Activated T-helper 17 cell treated with anti-CD3 and anti-CD28 coated beads, Interleukin-2, amount 50 U/mL, for 72 hours (primary cell): ENCODE results near the gene TCF7L1. TPM values are rescaled to one million over a fixed set of nuclear protein-coding genes. Genes with fewer than 3 reads are reported as not detected.
A peak's percentile ranks its signal among the peaks of the same experiment; 100 is the strongest.
"Not testable (repeated sequence)": the region's sequence is repeated elsewhere in the genome, so short reads cannot be mapped to it uniquely, and the experiment has no call there.

Experiments used
- ATAC-seq: fragments of 150-1000 bp; cut with Tn5 transposase; replicated peaks from 2 replicates; pipeline ENCODE4 v1.10.0; 2021; ENCODE audit warnings: mild to moderate bottlenecking, moderate library complexity
- H3K27ac Mint-ChIP-seq: one replicate; pipeline ENCODE4 v1.8.0; 2022; ENCODE audit warnings: mixed read lengths
- H3K27me3 Mint-ChIP-seq: one replicate; pipeline ENCODE4 v1.8.0; 2022; ENCODE audit warnings: mixed read lengths
- H3K36me3 Mint-ChIP-seq: one replicate; pipeline ENCODE4 v1.8.0; 2022; ENCODE audit warnings: low read depth, mild to moderate bottlenecking, mixed read lengths
- H3K4me1 Mint-ChIP-seq: one replicate; pipeline ENCODE4 v1.8.0; 2022; ENCODE audit warnings: mixed read lengths
- H3K4me3 Mint-ChIP-seq: one replicate; pipeline ENCODE4 v1.8.0; 2022; ENCODE audit warnings: mild to moderate bottlenecking, mixed read lengths
- H3K9me3 Mint-ChIP-seq: one replicate; pipeline ENCODE4 v1.8.0; 2022; ENCODE audit warnings: mixed read lengths
- total RNA-seq, 2 donors: library from RNA; stranded (reverse); gene quantifications; one replicate each; pipeline ENCODE4 v1.2.3, GENCODE V29; 2022

TCF7L1 gene
- total RNA-seq, 2 donors from 2014 or later: not detected

DNA sequence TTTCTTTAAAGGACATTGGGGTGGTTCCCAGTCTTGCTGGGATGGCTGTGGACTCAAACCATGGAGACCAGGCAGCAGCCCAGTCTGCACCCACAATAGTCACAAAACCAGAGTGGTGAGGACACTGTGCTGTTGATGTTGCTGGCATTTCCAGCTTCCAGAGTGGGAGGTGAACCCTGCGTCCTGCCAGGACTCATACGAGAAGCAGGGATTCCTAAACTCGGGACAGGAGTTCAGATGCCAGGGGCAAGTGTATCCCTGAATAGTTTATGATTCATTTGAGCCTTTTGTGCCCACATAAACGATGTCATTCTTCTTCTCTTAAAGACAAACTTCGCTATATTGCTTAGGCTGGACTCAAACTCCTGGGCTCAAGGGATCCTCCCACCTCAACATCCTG, 62.8 kb downstream of the TCF7L1 start:
- H3K27ac Mint-ChIP-seq: no peak overlapping the region
- no peak for ATAC-seq
- H3K27me3 Mint-ChIP-seq: peaks cover 11% of the 10 kb centered on the region
- no peak overlapping the region for H3K4me3 Mint-ChIP-seq
- no peaks in the 10 kb centered on the region for H3K9me3 Mint-ChIP-seq
- no peaks in the 10 kb centered on the region for H3K4me1 Mint-ChIP-seq
- H3K36me3 Mint-ChIP-seq: no peaks in the 10 kb centered on the region

DNA sequence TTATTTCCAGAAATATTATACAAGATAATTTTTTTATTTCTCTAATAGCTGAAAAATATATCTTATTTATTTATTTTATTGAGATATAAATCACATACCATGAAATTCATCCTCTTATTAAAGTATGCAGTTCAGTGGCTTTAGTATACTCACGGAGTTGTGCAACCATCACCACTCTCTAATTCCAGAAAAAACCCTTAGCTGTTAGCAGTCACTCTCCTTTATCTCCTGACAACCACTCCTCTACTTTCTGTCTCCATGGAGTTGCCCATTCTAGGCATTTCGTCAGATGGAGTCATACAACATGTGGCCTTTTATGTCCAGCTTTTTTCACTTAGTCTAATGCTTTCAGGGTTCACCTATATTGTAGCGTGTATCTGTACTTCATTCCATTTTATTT, 66.5 kb downstream of the TCF7L1 start:
- Mint-ChIP-seq H3K27me3 (peaks cover 3% of the 10 kb centered on the region), H3K4me1 (no peaks in the 10 kb centered on the region), H3K36me3 (no peaks in the 10 kb centered on the region), H3K9me3 (no peaks in the 10 kb centered on the region), H3K27ac (no peak overlapping the region), H3K4me3 (no peak overlapping the region)
- no peak for ATAC-seq

DNA sequence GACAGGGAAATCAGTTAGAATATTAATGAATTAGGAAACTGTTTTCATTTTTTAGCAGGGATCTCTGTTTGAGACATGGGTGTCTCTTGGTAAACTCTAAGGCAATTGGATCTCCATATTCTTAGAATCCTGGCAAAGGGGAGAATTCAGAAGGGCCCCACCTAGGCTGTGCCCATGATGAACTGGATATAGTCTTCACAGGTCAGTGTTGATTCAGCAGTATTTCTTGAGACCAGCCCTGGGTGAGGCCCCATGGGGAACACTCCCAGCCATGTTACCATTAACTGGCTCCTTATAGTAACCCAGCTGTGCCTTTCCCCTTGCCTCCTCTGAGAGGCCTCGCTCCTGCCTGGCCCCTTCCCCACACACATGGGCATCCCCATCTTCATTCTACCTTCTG, 76.7 kb downstream of the TCF7L1 start:
- Mint-ChIP-seq H3K4me3 (no peak overlapping the region), H3K36me3 (no peaks in the 10 kb centered on the region), H3K9me3 (no peaks in the 10 kb centered on the region), H3K27me3 (peaks cover 28% of the 10 kb centered on the region), H3K4me1 (no peaks in the 10 kb centered on the region), H3K27ac (no peak overlapping the region)
- ATAC-seq: no peak

DNA sequence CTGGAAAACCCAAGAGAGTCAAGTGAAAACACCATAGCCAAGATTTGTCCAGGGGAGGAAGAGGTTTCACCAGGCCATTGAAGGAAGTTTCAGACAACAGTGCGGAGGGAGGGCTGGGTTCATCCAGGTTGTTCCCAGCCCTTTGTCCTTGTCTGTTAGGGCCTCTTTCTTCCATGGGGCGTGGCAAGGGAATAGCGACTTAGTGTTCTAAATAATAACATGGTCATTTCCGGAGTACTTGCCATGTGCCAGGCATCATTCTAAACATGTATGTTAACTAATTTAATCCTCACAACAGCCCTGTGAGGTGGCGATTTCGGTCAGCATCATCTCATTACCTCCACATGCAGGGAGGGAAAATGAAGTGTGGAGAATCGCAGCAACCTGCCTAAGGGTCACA, 77.3 kb downstream of the TCF7L1 start:
- Mint-ChIP-seq H3K4me3 (no peak overlapping the region), H3K36me3 (no peaks in the 10 kb centered on the region), H3K27me3 (peaks cover 28% of the 10 kb centered on the region), H3K4me1 (no peaks in the 10 kb centered on the region), H3K9me3 (no peaks in the 10 kb centered on the region), H3K27ac (no peak overlapping the region)
- ATAC-seq: no peak

DNA sequence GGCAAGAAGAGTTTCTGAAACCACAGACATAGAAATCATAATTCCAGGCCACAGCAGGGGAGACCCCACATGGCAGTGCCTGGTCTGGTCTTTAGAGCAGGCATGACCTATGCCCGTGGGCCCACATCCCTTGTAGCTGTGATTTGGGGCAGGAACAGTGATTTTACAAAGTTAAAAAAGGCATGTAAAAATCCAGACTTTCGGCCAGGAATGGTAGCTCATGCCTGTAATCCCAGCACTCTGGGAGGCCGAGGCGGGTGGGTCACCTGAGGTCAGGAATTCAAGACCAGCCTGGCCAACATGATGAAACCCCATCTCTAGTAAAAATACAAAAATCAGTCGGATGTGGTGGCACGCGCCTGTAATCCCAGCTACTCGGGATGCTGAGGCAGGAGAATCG, 78.4 kb downstream of the TCF7L1 start:
- ATAC-seq, H3K36me3 Mint-ChIP-seq, H3K27ac Mint-ChIP-seq, H3K4me3 Mint-ChIP-seq, H3K9me3 Mint-ChIP-seq, H3K4me1 Mint-ChIP-seq: not testable (repeated sequence)
- H3K27me3 Mint-ChIP-seq: peaks cover 28% of the 10 kb centered on the region

DNA sequence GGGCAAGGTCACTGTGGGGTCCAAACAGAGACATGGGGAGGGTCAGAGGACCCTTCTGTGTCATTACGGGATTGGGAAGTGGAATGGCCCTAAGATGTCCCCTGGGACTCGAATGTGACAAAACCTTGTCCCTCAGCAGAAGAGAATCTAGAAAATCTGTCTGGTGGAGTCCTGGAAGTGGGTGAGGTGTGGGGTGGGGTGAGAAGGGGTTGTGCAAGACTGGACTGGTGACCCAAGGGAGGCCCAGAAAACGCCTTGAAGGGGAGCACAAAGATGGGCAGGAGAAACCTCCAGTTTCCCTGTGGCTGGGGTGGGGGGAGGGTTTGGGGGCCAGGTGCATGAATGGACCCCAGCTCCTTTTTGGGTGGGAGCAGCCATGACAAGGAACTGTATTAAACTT, 79.6 kb downstream of the TCF7L1 start:
- ATAC-seq: no peak
- H3K4me1 Mint-ChIP-seq: no peaks in the 10 kb centered on the region
- peaks cover 33% of the 10 kb centered on the region for H3K27me3 Mint-ChIP-seq
- no peaks in the 10 kb centered on the region for H3K9me3 Mint-ChIP-seq
- no peaks in the 10 kb centered on the region for H3K36me3 Mint-ChIP-seq
- no peak overlapping the region for H3K27ac Mint-ChIP-seq
- no peak overlapping the region for H3K4me3 Mint-ChIP-seq

DNA sequence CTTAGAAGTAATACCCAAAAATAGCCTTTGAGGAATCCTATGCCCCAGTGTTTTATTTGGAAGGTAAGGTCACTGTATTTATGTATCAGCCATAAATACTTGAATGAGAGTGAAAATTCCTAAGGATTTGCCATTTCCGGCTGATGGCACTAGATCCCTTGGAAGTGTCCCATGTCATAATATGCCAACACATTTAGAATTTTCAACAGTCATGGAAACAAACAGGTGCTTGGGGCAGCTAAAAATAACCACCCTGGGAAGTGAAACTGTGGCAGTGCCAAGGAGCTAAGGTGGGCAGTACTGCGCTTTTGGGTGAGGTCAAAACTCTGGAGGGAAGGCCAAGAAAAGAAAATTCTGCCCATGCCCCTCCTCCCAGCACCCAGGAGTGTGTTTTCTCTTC, 80.2 kb downstream of the TCF7L1 start:
- Mint-ChIP-seq H3K4me1 (no peaks in the 10 kb centered on the region), H3K27ac (no peak overlapping the region), H3K9me3 (no peaks in the 10 kb centered on the region), H3K27me3 (peaks cover 33% of the 10 kb centered on the region), H3K4me3 (no peak overlapping the region), H3K36me3 (no peaks in the 10 kb centered on the region)
- no peak for ATAC-seq

DNA sequence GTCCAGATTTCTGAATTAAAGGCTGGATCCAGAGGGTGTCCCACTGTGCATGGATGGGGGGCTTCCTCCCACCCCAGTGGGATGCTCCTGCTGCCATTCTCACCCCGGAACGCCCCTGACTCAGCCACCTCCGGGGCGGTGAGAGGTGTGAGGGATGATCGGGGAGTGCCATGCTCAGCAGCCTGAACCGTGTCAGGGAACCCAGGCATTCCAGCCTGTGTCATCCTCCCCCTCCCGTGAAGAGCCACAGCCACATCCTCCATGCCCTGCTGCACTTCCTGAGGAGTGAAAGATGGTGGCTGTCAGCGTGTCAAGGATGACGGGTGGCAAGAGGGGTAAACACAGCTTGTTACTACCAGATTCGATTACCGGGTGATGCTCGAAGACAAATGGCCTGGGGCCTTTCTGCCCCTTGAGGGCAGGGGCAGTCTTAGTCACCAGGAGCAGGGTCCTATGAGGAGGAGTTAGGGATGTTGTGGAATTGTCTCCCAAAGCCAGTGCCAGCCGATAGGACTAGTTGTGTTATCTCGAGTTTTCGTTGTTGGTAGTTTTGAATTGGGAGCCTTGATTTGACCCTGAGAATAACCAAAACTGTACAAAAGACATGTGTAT, 80.8 kb downstream of the TCF7L1 start:
- no peaks in the 10 kb centered on the region for H3K4me1 Mint-ChIP-seq
- H3K9me3 Mint-ChIP-seq: no peaks in the 10 kb centered on the region
- H3K27me3 Mint-ChIP-seq: peaks cover 33% of the 10 kb centered on the region
- no peaks in the 10 kb centered on the region for H3K36me3 Mint-ChIP-seq
- no peak for ATAC-seq
- no peak overlapping the region for H3K27ac Mint-ChIP-seq
- no peak overlapping the region for H3K4me3 Mint-ChIP-seq

DNA sequence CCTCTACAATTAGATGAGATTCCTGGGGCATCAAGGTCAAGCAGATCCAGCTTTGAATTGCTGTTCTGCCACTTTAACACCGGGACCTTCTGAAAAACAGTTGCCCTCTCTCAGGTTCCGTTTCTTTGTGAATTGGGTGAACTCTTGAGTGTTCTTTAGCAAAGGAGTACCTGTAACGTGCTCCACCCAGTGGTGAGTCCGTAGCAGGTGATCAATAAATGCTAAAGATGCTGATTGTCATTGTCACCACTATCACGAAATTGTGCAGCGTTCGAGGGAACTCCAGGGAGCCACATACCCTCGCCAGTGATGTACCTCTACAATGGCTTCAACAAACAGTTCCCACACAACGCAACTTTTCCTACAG, 81.9 kb downstream of the TCF7L1 start:
- Mint-ChIP-seq H3K27ac (no peak overlapping the region), H3K27me3 (peaks cover 37% of the 10 kb centered on the region), H3K9me3 (no peaks in the 10 kb centered on the region), H3K4me3 (no peak overlapping the region), H3K4me1 (no peaks in the 10 kb centered on the region), H3K36me3 (no peaks in the 10 kb centered on the region)
- ATAC-seq: no peak

DNA sequence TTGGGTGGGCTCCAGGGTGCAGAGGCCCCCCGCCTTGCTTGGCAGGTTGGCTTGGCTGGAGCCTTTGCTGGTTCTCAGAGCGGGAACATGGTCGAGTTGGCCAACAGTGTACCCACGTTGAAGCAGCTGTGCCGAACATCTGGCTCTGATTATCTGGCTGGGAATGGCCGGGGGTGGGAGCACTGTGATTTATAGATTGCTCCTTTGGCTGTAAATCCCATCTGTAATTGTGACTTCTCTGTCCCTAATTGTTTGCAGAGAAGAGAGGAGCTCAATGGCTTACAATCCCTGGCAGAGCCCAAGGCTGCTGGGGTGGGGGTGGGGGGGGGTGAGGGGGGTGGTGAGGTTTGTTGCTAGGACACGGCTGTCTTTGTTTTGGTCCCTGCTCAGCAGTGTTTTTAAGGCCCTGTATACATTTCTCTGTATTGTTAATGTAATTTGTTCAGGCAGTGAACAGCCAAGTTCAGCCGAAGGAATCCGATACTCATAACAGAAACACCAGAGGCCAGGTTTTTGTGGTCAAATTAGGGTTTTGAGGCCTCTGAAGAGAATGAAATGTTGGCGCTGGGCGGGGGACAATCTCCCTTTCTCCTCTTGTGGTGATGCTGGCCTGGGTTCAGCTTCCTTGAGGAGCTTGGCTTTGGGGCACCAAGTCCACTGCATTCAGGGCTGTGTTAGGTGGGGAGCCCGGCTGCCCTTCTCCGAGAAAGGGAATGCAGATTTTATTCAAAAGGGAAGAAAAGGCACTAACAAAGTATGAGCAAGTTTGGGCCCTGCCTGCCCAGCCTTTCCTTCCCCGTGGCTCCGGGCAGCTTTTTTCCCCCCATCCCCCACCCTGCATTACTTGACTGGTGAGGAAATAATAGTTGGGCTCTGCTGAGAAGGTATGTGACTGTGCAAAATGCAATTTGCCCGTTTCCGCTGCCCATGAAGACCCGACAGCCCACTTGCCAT, 82.5 kb downstream of the TCF7L1 start:
- Mint-ChIP-seq H3K27ac (no peak overlapping the region), H3K27me3 (peaks cover 34% of the 10 kb centered on the region), H3K4me3 (no peak overlapping the region), H3K36me3 (no peaks in the 10 kb centered on the region), H3K4me1 (no peaks in the 10 kb centered on the region), H3K9me3 (no peaks in the 10 kb centered on the region)
- no peak for ATAC-seq

DNA sequence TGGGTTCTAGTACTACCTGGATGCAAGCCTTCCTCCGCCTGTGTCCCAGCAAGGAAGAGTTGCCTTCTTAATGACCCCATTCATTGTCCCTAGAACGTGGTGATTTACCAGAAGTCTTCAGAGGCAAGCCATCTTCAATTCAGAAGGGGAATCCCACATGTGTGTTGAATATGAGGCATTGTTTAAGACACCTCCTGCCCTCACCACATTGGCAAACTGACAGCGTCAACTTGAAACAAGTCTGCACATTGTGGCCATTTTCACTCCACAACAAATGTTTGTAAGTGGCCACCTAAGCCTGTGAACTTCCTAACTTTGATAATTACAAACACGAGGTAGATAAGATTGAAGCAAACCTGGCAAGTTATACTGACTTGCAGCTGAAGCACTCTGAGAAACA, 83.7 kb downstream of the TCF7L1 start:
- peaks cover 39% of the 10 kb centered on the region for H3K27me3 Mint-ChIP-seq
- H3K27ac Mint-ChIP-seq: no peak overlapping the region
- no peak overlapping the region for H3K4me3 Mint-ChIP-seq
- no peaks in the 10 kb centered on the region for H3K4me1 Mint-ChIP-seq
- peak; percentile 38 for ATAC-seq
- no peaks in the 10 kb centered on the region for H3K9me3 Mint-ChIP-seq
- no peaks in the 10 kb centered on the region for H3K36me3 Mint-ChIP-seq

DNA sequence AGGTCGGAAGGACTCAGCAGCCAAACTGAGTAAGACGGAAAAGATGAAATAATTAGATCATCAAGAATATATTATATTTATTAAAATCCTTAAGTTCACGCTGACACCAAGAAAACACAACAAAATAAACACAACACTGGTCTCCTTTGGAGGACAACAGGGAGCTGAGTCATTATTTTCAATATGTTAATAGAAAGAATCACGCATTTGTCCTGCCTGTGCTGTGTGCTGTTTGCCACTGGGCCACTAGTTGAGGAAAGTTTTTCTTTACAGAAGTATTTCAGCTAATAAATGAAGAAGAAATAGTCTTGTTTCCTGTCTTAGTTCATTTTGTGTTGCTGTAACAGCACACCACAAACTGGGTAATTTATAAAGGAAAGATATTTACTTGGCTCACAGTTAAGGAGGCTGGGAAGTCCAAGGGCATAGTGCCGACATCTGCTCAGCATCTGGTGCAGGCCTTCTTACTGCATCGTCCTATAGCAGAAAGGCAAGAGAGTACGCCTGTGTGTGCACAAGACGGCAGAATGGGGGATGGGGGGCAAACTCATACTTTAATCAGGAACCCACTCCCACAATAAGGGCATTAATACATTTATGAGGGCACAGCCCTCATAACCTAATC, 88.0 kb downstream of the TCF7L1 start:
- H3K36me3 Mint-ChIP-seq: no peaks in the 10 kb centered on the region
- no peaks in the 10 kb centered on the region for H3K9me3 Mint-ChIP-seq
- no peaks in the 10 kb centered on the region for H3K4me1 Mint-ChIP-seq
- no peak for ATAC-seq
- no peak overlapping the region for H3K4me3 Mint-ChIP-seq
- H3K27me3 Mint-ChIP-seq: peaks cover 17% of the 10 kb centered on the region
- no peak overlapping the region for H3K27ac Mint-ChIP-seq

DNA sequence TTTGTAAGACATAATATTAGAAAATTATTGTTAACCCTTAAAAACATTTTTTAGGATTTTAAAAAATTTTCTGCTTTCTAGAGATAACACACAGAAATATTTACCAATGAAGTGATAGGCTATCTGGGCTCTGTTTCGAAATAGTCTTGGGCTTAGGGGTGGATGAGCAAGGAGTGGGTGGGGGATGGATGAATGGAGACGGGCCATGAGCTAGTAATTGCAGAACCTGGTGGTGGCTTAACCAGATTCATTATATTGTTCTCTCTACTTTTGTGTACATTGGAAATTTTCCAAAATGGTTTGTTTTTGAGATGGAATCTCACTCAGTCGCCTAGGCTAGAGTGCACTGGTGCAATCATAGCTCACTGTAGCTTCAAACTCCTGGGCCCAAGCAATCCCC, 89.6 kb downstream of the TCF7L1 start:
- Mint-ChIP-seq H3K9me3 (no peaks in the 10 kb centered on the region), H3K27ac (no peak overlapping the region), H3K4me3 (no peak overlapping the region), H3K36me3 (no peaks in the 10 kb centered on the region), H3K27me3 (peaks cover 20% of the 10 kb centered on the region), H3K4me1 (no peaks in the 10 kb centered on the region)
- no peak for ATAC-seq

DNA sequence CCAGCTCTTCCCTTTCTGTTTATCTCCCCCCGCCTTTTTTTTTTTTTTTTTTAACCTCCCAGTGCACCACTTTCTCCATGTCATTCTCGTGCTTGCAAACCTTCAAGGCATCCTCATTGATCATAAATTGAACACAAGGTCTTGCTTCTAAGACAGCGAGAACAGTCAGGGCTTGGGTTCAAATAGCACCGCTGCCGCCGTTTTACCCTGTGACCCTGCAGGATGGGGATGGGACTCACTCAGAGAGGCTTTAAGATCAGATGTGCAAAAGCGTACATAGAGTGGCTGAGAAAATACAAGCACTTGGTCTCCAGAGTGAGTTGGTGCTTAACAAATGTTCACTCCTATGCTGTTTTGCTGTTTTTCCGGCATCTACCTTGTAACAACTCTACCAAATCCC, 93.6 kb downstream of the TCF7L1 start:
- H3K4me1 Mint-ChIP-seq: no peaks in the 10 kb centered on the region
- H3K27me3 Mint-ChIP-seq: peaks cover 8% of the 10 kb centered on the region
- no peak for ATAC-seq
- no peaks in the 10 kb centered on the region for H3K36me3 Mint-ChIP-seq
- no peaks in the 10 kb centered on the region for H3K9me3 Mint-ChIP-seq
- H3K27ac Mint-ChIP-seq: no peak overlapping the region
- H3K4me3 Mint-ChIP-seq: no peak overlapping the region
